Liver (tissue), 3 donors: ENCODE data around the gene AKNA.

ENCODE experiments used
- CTCF ChIP-seq: fragments of 150-350 bp; IDR thresholded peaks from 2 replicates; pipeline ENCODE4 v1.5.1; 2017; ENCODE audit warnings: improper control_type of control experiment, low read depth, low read length; ENCODE audit not compliant: missing input control
- EGR1 ChIP-seq, 2 donors: IDR thresholded peaks; 2 replicates each; pipeline ENCODE4 v1.6.1; 2016 to 2018; ENCODE audit warnings: antibody characterized with exemption in 2 of 2, low read depth in 2 of 2
- donor health status: healthy.
- donor health status: healthy.

DNA sequence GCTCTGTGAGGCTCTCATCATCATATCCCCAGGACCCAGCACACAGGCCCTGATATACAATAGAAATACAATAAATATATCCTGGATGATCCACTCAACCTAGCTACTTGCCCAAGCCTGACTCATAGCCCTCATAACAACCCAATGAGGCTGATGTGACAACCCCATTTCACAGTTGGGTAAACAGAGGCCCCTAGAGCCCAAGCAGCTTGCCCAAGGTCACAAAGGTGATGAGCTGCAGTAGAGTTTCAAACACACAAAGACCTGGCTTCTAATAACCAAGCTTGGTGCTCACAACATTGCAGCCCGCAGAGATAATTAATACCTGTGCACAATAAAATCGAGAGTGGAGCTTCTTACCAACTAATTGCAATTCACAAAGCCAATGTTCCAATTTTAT, 3.2 kb upstream of the AKNA start:
- TF ChIP-seq EGR1 (IDR thresholded peaks at IDR 0.05; ENCODE audit: low read depth in 2 of 2), result no peak
- TF ChIP-seq CTCF, result no peak
